HG02885 (cell line): ENCODE measurements around the gene NPAS2.

Source experiments
- ATAC-seq: cut with Tn5 transposase; IDR thresholded peaks from one replicate; pipeline ENCODE4 v1.9.1; 2021; ENCODE audit warnings: mild to moderate bottlenecking; ENCODE audit not compliant: unreplicated experiment, poor library complexity

NPAS2 gene, protein sequence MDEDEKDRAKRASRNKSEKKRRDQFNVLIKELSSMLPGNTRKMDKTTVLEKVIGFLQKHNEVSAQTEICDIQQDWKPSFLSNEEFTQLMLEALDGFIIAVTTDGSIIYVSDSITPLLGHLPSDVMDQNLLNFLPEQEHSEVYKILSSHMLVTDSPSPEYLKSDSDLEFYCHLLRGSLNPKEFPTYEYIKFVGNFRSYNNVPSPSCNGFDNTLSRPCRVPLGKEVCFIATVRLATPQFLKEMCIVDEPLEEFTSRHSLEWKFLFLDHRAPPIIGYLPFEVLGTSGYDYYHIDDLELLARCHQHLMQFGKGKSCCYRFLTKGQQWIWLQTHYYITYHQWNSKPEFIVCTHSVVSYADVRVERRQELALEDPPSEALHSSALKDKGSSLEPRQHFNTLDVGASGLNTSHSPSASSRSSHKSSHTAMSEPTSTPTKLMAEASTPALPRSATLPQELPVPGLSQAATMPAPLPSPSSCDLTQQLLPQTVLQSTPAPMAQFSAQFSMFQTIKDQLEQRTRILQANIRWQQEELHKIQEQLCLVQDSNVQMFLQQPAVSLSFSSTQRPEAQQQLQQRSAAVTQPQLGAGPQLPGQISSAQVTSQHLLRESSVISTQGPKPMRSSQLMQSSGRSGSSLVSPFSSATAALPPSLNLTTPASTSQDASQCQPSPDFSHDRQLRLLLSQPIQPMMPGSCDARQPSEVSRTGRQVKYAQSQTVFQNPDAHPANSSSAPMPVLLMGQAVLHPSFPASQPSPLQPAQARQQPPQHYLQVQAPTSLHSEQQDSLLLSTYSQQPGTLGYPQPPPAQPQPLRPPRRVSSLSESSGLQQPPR

DNA sequence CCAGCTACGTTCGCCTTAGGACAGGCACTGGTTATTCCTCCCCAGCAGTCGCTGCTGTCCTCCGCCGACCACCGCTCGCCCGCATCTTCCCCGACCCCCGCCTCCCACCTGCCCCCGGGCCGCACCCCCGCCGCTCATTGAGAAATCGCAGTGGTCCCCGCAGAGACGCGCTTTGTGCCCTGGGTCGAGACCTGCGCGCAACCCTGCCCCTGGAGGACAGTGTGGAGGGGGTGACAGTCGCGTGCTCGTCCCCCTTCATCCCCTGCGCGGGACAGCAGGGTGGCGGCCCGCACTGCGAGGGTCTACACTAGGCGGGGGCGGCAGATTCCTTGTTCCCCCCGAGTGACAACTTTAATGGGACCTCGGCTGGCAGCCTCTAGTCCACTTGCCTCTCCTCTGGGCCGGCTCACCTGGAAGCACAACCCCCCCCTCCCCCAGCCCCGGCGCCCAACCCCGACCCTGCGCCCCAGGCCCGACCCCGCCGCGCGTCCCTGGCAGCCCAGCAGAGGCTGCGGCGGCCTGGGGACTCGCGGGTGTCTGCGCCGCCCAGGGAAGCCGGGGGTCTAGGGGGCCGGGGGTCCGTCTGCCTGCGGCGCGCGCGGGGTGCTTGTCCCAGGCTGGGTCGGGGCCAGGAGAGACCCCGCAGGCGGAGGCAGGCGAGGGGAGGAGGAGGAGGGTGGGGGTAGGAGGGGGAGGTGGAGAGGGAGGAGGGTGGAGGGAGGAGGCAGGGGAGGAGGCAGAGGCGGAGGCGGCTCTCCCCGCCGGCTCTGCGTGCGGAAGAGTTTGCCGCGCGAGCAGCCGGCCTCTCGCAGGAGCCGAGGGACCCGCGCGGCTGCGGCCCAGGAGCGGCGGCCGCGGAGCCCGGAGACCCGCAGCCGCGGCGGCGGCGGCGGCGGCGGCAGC is at the start of gene NPAS2:
TSS of gene NPAS2 (plus strand) at position 770 of the 903 bp plus-strand sequence. CDS start 84,616 bp downstream, outside the sequence.
- no peak for ATAC-seq

DNA sequence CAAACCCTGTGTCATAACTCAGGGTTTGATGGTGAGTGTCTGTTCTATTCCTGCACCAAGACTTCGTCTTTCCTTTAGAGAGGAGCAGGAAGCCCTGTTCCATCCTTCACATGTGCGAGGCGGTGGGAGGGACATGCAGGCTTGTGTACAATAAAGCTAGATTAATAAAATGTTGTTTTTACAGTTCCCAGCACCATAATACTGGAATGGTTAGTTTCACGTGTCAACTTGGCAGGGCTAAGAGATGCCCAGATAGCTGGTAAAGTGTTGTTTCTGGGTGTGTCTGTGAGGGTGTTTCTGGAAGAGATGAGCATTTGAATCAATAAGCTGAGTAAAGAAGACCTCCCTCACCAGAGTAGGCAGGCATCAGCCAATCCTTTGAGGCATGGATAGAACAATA is 48.8 kb upstream of the NPAS2 start:
- ATAC-seq = no peak

DNA sequence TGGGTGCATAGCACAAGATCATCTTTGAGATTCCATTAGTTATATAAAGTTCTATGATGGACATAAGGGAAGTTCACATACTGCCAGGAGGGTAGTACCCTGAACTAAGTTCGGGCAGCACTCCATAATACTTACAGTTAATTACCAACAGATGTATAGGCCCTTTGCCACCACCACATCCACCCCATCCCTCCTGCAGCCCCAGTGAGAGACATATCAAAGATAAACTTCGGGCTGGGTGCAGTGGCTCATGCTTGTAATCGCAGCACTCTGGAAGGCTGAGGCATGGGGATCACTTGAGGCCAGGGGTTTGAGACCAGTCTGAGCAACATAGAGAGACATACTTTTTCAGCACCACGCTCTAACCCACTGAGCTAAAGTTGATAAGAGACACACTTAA is 46.4 kb upstream of the NPAS2 start:
- ATAC-seq = no peak

DNA sequence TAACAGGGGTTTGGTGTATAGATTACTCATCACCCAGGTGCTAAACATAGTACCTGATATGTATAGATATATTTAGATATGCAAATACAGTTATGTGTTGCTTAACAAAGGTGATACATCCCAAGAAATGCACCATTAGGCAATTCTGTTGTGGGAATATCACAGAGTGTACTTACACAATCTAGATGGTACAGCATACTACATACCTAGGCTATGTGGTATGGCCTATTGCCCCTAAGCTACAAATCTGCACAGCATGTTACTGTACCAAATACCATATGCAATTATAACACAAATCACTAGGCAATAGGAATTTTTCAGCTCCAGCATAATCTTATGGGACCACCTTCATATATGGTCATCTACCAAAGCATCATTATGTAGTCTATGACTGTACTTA is 43.5 kb upstream of the NPAS2 start:
- ATAC-seq = no peak

DNA sequence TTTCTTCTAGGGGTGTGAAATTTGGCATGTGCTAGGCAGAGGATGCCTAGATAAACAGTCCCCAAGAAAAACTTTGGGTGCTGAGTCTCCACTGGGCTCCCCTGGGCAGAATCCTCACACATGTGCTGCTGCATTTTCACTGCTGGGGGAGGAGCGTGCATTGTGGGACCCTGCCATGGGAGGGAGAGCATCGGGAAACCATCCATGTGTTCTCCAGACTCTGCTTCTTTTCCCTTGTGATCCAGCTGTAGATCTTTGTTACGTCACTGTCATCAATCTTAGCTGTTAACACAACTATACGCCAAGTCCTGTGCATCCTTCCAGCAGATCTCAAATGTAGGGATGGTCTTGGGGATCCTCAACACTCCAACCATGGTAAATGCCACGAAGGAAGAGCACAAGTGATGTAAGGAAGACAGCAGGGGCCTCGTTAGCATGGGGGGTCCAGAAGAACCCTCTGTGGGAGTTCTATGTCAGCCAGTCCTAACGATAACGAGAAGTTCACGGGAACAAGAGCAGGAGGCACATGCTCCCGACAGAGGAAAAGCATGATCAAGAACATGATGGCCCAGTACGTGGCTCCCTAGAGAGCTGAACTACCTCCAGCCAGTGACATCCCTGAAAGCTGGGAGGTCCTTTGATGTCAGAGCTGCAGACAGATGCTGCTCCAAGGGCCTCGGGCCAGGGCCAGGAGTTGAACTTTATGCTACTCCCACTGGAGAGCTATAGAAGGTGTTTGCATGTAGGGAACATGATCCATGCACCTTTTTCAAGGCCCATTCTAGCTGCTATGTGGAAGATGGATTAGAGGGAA is 41.1 kb upstream of the NPAS2 start:
- ATAC-seq = no peak

DNA sequence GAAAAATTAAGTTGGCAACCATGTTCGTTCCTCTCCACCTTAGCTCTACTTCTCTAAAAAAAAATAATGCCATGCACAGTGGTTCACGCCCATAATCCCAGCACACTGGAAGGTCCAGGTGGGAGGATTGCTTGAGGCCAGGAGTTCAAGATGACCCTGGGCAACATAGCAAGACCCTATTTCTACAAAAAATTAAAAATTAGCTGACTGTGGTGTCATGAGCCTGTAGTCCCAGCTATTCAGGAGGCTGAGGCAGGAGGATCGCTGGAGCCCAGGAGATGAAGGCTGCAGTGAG is 40.1 kb upstream of the NPAS2 start:
- no peak for ATAC-seq

DNA sequence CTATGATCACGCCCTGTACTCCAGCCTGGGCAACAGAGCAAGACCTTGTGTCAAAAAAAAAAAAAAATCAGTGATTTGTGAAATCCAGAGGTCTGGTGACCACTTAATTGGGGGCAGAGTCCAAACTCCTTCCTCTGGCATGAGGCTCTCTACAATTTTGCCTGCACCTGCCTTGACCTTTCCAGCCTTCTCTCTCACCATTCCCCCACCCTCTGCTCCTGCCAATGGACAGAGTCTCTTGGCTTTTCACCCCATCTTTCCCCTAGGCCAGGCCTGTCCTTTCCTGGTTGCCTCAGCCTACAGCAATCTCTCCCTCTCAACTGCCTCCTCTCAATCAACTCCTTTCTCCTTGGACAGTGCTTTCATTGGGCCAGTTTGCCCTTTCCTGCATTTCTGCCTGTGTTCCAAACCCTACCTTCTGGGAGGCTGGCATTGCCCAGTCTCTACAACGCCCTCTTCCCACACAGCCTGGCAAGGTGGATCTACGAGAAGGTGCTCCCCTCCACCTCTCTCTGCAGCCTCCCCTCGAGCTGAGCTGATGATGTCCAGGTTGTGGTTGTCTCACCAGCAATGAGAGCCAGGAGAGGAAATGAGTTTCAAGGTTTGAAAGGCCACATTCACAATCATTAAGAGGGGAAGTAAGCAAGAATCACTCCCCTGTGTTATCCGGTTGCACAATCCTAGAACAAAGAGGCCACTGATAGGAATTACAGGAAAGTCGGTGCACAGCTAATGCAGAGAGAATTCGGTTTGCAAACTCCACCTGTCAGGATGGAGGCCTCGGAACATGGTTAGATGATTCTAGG is 39.5 kb upstream of the NPAS2 start:
- no peak for ATAC-seq

DNA sequence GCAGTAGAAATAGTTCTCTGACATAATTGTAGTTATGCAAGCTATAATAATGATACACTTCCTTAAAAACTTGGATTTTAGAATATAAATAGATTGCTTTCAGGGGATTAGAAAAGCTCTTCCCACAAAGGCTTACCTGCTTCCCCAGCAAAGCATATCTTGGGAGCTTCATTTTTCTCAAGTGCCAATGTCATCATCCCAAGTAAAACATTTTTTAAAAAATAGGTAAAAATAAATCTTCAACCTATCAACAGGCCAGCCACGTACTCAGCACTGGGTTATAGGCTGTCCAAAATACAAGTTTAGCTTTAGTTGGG is 39.0 kb upstream of the NPAS2 start:
- no peak for ATAC-seq

DNA sequence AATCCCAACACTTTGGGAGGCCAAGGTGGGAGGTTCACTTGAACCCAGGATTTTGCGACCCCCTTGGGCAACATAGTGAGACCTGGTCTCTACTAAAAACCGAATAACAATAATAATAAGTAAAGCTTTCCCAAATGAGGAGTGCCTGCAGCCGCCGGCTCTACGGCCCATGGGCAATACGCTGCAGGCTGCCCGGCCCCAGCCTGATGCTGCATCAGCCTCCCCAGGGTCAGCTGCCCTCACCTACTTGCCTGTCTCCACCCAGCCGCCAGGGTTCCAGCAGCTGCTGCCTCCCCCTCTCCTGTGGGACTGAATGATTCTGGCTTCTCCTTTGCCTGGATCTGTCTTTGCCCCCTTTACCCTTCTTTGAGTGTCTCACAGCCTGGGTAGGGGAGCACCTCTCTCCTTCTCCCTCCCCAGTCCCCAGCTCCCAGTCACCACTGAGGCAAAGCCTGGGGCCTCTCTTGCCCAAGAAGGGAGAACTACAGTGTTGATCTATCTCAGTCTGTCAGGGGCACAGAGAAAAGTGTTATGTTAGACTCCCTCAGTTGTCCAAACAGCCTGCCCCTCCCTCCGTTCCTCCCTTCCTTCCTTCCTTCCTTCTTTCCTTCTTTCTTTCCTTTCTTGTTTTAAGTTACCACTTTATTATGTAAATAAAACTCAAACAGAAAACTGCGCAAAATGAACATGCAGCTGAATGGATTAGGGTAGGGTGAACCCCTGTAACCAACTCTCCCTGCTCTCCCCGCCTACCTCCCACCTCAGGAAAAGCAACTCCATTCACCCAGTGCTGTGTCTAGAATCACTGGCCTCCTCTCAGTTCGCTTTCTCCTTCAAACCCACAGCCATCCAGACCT is 38.2 kb upstream of the NPAS2 start:
- ATAC-seq = no peak

DNA sequence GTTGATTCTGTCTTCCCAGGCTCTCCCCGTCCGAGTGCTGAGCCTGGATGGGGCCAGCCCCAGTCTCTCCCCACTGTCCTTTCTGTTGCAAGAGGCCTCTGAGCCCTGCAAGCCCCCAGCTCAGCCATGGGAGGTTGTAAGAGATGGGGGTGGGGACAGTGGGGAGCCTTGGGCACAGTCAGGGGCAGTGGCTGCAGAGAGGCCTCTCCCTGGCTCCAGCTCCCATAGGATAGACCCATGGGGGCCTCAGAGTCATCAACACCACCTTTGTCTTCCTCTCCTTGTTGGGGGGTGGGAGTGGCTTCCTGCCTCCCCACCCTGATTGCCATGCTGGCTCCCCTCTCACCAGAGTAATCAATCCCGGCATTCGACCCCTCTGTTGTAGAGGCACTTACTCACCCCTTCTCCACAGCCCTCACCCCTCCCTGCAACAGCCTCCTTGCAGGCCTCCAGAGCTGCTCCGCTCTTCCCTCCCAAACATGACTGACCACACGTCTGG is 37.5 kb upstream of the NPAS2 start:
- ATAC-seq = no peak

DNA sequence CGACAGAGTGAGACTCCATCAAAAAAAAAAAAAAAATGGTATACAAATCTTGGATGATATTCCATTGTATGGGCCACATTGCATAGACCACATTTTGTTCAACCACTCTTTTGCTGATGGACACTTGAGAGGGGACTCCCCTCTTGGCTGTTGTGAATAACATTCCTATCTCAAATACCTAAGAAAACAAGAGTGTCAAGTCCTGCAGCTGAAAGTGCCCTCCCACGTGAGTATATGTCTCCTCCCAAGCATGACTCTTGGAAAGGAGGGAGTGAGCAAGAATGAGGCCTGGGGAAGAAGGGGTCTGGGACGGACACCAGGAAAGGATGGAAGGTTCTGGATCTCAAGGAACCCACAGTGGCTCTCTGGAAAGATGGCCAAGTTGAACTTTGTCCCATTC is 36.0 kb upstream of the NPAS2 start:
- no peak for ATAC-seq

DNA sequence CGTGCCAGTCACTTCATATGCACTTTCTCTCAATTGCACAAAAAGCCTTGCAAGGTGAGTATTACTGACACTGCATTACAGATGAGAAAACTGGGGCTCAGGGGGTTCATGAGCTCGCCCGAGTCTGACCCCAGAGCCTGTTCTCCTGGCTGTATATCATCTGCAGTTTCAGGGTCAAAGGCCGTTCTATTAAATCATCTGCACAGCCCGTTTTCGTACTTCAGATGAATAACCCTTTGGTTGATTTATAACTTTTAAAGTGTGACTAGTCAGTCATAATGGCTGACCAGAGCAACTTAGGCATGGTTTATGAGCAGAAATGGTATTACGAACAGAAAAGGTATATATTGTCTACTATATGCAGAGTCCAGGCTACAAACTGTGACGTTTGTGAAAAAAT is 35.3 kb upstream of the NPAS2 start:
- no peak for ATAC-seq

DNA sequence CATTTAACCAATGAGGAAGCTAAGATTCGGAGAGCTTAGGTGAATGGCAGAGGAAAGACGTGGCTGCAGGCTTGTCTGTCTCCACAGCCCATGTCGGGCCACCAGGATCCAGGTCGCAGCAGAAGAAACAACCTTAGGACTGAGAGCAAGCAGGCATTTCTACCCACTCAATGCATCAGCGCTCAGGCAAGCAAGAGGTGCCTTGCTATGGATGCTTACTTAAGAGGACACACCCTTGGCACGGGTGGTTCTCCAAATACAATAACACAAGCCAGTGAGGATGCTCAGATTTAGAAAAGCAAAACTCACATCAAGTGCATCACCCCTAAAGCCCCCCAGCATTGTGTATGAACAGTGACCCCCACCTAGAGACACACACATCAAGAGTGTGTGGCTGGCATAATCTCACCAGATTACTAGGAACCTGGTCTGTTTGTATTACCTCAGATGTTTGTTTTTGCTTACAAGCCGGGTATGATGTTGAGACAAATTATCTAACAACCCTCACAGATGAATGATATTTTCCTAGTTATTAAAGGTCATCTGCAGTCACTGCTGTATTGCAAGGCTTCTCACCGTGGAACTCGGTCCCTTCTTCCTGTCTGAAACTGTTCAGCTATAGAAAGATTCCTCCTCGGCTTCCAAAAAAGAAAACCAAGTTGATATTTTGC is 34.2 kb upstream of the NPAS2 start:
- no peak for ATAC-seq

DNA sequence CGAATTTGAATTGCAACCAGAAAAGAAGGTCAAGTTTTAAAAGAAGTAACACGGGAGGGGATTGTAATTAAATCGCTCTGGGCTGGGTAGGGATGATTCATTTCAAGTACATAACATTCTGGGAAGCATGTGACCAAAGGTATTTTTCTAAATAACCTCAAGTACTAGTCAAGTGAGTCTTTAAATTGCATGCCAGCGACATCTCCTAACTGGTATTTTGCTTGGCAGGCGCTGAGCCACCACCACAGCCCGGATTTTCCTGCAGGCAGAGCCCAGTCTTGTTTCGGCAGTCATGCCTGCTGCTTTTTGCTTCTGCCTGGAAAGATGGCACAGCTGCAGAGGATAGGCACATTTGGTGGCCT is 33.7 kb upstream of the NPAS2 start:
- ATAC-seq = no peak

DNA sequence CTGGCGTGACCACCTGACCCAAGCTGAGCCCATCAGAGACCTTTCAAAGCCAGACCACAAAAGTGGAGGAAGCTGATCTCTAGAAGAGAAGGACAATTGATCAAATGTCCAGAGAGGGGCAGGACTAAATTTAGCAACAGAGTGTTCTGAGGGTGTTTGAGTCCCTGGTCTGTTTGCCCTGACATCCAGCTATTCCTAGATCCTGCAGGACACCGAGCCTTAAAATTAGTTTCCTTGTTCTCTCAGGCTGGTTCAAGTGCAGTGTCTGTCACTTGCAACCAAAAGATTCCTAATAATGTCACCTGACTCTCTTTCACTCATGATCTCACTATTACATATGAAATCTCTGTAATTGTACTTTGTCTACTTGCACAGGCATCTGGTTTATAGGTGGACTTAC is 33.0 kb upstream of the NPAS2 start:
- no peak for ATAC-seq

DNA sequence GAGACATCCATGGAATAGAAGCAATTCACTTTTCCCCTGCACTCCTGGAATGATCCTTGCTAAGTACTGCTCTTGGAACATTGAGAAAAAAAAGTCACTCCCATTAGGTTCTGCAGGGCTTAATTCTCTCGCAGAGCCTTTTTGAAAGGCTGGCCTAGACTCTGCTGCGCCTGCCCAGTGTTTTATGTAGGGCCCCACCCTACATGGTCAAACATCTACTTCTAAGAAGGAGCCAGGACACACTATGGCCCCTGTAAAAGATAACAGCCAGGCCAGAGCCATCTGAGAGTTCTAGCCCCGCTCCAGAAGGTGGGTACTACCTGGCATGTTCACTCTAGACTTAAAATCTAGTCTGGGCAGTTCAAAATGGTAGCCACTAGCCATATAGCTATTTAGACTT is 30.6 kb upstream of the NPAS2 start:
- no peak for ATAC-seq

DNA sequence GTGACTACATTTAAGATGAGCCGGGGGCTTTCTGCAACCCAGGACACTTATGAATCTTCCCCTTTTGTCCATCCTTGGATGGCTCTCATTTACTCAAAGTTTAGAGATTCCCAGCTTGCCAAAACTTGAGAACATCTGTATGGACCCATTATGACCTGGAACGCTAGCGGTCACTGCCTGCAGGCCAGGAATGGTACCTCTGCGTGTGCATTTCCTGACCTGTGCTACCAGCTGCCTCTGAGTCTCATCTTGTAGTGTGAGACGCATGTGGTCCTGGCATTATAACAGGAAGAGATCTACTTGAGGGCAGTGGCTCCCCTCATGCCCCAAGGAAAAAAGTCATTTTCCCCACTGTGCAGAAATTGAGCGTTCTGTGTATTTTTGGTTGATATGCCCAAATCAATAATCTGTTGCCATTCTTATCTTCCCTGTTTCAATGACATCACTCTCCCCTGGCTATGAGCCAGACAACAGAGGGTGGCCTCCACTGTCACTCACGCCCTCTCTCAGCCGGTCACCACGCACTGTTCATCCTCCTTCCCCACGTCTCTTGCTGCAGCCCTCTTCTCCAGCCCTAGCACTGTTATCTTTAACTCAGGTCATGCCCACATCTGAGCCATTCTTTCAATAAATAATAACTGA is 28.5 kb upstream of the NPAS2 start:
- no peak for ATAC-seq
